ENCODE results near the gene ZNF684.
"Not testable (repeated sequence)": the region's sequence is repeated elsewhere in the genome, so short reads cannot be mapped to it uniquely, and the experiment has no call there.

The ZNF684 gene

DNA sequence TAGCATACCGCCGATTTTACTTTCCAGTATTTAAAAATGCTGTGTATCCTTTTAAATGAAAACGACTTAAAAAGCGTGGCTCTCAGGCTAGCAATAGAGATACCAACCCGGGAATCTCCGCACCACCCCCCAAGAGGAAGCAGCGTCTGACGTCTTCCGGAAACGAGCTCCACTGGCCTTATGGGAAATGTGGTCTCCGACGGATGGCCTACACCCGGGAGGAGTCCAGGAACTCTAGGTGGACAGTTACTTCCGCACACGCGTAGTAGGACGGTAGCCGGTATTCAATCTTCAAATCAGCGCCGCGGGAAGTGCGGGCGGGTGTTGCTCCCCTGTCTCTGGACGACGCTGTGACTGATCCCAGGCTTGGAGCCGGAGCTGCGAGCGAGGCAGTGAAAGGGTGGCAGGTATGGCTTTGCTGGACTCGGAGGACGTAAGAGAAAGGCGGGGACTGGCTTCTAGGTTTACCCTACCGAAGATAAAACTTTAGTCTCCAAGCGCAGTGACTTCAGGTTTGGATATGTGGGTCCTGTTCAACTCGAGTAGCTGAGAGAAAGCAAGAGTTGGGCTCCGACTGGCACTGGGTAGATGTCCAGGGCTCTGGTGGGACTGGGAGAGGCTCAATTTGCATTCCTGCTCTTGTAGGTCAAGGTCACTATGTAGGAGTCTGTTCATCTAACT is at the start of gene ZNF684:
Gene ZNF684 (plus strand): TSS at position 257 of the 681 bp plus-strand sequence. CDS start 1,530 bp downstream, outside the sequence.
- peak; percentile 96 for DNase-seq

DNA sequence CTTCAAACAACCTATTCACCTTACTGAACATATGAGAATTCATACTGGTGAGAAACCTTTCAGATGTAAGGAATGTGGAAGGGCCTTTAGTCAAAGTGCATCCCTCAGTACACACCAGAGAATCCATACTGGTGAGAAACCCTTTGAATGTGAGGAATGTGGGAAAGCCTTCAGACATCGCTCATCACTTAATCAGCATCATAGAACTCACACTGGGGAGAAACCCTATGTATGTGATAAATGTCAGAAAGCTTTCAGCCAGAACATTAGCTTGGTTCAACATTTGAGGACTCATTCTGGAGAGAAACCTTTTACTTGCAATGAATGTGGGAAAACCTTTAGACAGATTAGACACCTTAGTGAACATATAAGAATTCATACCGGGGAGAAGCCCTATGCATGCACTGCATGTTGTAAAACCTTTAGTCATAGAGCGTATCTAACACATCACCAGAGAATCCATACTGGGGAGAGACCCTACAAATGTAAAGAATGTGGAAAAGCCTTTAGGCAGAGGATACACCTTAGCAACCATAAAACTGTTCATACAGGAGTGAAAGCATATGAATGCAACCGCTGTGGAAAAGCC is 36.0 kb upstream of the ZNF684 start:
- no peak for DNase-seq

DNA sequence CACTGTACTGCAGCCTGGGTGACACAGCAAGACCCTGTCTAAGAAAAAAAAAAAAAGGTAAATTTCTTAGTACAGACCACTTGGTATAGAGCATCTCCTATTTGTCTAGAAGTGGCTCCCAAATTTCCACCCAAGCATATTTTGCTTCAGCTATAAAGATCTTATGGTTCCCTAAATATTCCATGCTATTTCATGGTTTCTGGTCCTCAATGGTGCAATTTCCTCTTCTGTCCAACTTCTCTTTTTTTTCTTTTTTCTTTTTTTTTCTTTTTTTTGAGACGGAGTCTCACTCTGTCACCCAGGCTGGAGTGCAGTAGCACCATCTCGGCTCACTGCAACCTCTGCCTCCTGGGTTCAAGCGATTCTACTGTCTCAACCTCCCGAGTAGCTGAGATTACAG is 28.8 kb upstream of the ZNF684 start:
- DNase-seq: not testable (repeated sequence)

DNA sequence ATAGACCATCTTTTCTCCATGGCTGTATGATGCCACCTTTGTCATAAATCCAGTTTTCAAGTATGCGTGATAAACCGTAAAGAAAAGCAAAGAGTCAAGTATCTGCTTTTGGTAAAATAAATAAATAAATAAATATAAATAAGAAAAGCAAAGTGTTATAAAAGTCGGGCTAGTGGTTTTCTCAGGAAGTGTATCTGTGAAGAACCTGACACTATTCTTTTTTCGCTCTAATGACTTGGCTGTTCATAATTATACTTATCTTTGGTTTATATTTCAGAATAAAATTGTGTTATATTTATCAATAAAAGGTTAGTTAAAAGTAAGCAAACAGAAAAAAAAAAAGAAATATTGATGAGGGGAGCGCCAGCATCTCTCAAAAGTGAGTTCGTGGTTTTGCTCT is 23.5 kb upstream of the ZNF684 start:
- no peak for DNase-seq

DNA sequence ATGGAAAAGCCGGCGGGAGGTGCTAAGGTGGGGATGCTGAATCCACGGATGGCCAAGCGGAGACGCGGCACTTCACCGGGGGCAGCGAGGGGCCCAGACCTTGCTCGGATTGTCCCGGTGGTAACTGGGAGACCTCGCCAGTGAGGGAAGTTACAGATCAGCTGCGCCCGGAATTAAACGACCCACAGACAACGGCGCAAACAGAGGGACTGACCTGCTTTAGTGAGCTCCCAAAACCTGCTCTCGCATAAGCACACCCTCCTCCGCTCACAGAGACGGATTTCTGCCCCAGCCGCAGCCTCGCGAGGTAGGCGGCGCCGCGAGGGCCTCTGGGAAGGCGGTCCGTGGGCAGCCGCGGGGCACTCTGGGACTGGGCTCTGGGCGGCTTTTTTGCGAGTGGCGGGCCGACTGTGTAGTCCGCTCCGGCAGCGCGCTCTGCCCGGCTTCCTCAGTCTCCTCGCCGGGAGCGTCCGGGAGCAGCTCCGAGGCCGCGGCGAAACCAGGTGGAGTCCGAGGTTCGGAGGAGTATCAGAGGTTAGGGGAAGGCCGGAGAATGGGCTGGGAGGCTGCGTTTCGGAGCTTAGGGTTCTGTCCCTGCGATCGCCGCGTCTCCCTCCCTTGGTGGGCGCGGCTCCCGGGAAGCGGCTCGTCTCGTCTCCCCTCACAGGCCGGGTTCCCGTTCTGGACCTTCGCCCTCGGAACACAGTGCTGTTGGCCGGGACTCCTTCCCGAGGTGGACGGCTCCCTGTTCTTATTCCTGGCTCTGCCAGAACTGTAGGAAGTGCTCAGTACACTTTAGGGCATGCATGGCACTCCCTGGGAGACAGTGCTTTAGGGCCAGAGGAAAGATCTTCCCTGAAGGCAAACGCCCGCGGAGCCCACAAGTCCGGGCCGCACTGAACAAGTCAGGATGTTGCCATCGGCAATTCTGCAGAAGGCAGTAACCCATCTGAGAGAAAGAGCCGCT is 22.8 kb upstream of the ZNF684 start, which contains the start of gene EXO5:
Gene EXO5 (plus strand): TSS at position 393 of the 967 bp plus-strand sequence. CDS start 5,778 bp downstream, outside the sequence.
- peak; percentile 66 for DNase-seq

DNA sequence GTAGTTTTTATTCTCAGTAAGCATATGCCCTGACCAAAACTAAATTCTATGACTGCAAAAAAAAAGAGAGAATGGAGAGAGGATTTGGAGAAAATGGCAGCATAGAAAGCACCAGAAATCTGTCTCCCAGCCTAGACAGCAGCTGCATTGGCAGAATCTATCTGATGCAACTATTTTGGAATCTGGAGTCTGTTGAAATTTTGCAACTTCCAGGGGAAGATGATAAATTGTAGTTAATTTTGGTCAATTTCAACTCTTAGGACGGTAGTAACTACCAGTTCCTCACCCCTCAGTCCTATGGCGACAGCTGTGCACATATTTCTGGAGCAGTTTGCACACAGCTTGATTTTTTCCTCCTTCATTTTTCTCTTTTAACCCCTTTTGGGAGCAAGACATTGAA is 11.9 kb upstream of the ZNF684 start:
- DNase-seq: no peak

DNA sequence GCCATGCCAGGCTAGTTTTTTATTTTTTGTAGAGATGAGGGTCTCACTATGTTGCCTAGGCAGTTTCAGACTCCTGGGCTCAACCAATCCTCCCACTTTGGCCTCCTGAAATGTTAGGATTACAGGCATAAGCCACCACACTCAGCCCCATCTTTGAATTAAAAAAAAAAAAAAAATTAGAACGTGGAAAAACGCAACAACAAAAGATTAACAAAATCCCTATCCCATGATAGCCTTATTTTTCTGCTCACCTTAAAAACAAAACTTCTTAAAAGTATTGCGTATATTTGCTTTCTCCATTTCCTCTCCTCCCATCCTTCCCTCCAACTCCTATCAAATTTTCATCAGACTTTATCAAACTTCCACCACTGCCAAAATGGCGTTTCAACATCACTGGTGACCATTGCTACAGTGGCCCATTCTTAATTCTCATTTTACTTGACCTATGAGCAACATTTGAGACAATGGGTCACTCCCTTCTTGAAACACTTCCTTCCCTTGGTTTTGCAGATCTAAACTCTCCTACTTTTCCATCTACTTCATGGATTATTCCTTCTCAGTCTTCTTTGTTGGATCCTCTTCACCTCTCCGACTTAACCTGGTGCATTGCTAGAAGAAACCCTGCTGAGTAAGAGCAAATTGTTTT is 579 bp upstream of the ZNF684 start:
- DNase-seq: peak; percentile 18

DNA sequence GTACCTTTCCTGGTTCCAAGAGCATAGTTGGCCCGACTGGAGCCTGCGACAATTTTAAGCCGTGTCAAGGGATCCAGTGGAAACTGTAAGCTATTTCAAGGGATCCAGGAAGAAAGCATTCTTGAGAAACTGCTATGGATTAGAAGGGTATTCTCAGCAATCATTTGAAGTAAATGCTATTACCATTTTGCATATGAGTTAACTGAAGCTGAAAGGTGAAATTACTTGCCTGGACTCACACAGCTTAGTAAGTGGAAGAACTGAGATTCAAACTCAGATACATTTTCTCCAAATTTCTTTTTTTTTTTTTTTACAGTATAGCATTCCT is 589 bp downstream of the ZNF684 start:
- peak; percentile 21 for DNase-seq

DNA sequence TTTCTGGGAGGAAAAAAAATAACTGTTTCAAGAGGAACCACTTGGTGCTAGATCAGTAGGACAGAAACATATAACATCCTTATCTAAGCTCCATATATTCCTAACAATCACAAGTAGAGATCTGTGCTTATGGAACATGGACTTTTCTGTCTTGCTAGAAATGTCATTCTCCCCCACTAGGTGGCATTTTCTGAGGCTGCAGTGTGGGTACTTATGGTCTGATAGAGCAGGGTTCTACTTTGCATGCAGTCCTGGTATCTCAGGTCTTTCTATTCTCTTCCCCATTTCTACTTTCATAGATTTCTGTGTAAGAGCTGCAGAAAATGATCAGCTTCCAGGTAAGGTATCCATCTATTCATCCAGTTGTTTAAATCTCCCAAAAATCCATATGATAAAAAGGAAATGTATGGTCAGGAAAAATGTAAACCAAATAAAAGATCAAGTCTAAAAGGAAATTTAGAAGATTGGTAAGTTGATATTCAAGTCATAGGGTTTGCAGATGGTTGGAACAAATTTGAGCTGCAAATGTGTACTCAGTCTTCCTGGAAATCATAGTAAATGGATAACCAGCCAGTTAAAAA is 1.5 kb downstream of the ZNF684 start:
- DNase-seq: peak; percentile 43

DNA sequence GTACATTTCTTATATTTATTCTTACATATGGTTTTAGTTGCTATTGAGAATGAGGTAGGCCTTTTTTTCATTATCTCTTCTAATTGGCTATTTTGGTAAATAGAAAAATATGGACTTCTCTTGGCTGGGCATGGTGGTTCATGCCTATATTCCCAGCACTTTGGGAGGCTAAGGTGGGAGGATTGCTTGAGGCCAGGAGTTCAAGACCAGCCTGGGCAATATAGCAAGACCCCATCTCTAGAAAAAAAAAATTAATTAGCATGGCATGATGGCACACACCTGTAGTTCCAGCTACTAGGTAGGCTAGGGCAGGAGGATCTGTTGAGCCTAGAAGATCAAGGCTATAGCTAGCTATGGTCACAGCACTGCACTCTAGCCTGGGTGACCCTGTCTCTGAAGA is 3.2 kb downstream of the ZNF684 start:
- DNase-seq: no peak

DNA sequence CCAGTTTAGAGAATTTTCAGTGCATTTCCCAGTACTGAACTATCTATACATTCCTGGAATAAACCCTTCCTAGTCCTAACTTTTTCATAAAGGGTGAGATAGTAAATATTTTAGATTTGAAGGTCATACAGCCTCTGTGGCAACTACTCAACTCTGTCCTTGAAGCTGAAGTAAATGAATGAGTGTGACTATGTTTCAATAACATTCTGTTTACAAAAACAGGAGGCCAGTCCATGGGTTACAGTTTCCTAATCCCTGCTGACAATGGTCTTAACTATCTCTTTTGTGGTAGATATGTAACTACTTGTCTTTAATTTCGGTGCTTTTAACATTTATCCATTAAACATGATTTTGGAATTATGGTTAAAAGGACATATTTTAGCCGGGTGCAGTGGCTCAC is 4.3 kb downstream of the ZNF684 start:
- DNase-seq: no peak

DNA sequence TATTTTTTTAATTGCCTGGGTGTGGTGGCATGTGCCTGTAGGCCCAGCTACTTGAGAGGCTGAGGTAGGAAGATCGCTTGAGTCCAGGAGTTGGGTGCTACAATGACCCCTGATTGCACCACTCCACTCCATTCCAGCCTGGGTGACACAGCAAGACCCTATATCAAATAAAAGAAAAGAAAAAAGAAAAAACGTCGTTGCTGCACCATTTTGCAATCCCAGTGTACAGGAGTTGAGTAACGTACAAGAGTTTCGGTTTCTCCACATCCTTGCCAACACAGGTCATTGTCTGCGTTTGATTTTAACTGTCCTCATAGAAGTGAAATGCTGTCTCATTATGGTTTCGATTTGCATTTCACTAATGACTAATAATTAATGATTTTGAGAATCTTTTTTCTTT is 7.9 kb downstream of the ZNF684 start:
- DNase-seq: no peak

DNA sequence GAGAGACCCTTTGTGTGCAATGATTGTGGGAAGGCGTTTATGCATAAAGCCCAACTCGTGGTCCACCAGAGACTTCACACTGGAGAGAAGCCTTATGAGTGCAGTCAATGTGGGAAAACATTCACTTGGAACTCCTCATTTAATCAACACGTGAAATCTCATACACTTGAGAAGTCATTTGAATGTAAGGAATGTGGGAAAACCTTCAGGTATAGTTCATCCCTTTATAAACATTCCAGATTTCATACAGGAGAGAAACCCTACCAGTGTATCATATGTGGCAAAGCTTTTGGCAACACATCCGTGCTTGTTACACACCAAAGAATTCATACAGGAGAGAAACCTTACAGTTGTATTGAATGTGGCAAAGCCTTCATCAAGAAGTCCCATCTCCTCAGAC is 15.5 kb downstream of the ZNF684 start:
- no peak for DNase-seq

DNA sequence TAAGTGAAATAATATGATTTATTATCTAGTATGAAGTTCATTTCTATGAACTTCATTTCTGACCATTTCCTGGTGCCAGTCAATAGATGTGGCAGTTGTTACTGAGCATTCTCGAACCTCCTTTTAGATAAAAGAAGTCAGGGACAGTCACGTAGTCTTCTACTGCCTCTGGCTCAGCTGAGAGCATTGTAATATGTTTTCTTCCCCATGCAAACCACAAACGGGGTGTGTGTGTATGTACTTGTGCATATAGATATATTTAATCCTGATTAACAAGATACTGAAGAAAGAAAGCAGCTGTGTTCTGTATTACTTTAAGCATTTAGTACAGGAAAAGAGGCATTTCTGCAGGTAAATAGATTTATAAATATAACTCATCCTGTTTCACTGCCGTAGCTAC is 21.6 kb downstream of the ZNF684 start:
- no peak for DNase-seq

DNA sequence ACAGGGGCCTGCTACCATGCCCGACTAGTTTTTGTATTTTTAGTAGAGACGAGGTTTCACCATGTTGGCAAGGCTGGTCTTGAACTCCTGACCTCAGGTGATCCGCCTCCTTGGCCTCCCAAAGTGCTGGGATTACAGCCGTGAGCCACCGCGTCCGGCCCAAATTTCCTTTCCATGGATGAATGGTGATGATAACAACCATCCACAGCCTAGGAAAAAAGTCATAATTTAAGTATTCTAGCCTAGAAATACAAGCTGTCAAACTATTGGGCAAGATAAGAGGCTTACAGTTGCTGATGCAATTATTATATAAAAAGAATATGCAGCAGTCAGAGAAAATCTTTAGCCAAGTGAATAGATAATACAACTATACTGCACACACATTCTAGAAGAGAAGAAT is 23.4 kb downstream of the ZNF684 start:
- not testable (repeated sequence) for DNase-seq

DNA sequence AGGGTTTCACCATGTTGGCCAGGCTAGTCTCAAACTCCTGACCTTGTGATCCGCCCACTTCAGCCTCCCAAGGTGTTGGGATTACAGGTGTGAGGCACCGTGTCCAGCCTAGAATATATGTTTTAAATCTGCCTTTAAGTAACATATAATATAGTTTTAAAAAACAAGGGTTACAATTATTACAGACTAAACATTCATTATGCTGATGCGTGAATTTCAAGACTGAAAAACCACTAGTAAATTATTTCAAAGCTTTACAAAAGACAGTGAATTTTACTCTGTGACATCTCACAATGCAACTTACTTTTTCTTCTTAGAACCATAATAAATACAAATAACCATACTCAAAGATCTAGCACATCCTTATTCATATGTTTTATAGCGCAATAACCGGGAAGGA is 24.7 kb downstream of the ZNF684 start:
- DNase-seq: no peak

DNA sequence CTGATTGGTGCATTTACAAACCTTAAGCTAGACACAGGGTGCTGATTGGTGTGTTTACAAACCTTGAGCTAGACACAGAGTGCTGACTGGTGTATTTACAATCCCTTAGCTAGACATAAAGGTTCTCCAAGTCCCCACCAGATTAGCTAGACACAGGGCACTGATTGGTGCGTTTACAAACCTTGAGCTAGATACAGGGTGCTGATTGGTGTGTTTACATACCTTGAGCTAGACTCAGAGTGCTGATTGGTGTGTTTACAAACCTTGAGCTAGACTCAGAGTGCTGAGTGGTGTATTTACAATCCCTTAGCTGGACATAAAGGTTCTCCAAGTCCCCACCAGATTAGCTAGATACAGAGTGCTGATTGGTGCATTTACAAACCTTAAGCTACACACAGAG is 26.8 kb downstream of the ZNF684 start:
- not testable (repeated sequence) for DNase-seq

DNA sequence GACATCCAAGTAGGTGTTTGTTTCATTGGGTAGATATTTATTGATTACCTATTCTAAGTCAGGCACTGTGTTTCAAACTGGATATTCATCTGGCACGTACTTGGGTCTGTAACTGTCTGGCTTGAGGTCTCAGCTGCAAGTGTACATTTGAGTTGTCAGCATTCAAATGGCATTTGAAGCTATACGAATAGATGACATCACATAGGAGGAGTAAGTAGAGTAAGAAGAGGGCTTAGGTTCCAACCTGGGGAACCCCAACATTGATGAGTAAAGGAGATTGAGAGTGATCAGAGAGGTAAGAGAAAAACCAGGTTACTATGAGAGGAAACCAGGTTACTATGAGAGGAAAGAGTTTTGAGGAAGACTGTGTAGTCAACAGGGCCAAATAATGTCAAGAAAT is 30.7 kb downstream of the ZNF684 start:
- DNase-seq: no peak

DNA sequence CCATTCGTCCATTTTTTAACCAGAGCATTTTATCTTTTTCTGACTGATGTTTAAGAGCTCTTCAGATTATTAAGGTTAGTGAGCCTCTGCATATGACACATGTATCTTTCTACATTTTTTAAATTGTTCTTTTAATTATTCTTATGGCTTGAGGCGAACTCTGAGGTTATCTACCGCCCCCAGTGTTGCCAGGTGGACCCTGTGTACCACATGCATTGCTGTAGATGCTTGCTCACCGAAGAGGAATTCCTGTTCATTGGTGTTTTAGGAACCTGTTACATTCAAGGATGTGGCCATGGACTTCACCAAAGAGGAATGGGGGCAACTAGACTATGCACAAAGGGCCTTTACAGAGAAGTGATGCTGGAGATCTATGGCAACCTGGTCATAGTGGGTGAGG is 31.8 kb downstream of the ZNF684 start:
- DNase-seq: no peak

DNA sequence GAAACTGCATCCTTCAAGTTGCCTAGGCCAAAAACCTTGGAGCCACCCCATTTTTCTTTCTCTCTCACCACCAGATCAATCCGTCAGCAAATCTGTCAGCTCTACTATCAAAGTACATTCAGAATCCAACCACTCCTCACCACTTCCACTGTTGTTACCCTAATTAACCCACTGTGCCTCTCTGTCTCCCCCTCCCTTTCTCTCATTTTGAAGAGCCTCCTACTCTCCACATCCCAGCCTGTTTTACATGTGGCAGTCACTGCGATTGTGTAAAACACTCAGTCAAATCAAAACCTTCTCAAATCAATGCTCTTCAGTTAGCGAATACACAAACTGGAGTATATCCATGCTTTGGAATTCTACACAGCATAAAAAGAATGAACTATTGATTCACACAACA is 33.1 kb downstream of the ZNF684 start:
- no peak for DNase-seq

DNA sequence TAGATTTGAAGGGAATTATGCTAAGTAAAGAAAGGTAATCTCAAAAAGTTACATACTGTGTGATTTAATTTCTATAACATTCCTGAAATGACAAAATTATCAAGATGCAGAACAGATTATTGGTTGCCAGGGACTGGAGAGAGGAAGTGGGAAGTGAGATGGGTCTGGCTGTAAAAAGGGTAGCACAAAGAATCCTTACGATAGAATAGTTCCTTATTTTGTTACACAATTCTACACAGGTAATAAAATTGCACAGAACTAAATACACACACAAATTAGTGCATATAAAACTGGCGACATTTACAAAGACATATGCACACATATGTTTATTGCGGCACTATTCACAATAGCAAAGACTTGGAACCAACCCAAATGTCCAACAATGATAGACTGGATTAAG is 33.5 kb downstream of the ZNF684 start:
- no peak for DNase-seq

DNA sequence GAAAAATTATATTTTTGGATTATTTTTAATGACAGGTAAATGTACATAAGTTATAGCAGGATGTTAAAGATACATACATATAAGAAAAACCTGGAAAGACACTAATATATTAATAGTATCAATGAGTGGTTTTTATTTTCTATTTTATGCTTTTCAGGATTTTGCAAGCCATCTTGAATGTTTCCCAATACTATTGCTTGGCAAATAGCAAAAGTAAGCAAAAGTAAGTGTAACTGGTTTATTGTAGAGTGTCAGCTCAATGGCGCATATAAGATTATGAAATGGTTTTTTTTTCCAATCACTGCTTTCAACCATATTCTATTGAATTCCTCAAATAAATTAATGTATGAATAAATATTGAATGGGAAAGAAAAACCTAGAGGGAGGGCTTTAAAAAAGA is 36.4 kb downstream of the ZNF684 start:
- DNase-seq: no peak

DNA sequence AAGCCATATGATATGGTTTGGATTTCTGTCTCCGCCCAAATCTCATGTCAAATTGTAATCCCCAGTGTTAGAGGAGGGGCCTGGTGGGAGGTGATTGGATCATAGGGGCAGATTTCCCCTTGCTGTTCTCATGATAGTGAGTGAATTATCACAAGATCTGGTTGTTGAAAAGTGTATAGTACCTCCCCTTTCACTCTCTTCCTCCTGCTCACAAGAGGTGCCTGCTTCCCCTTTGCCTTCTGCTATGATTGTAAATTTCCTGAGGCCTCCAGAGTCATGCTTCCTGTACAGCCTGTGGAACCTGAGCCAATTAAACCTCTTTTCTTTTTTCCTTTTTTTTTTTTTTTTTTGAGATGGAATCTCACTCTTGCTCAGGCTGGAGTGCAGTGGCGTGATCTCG is 43.4 kb downstream of the ZNF684 start:
- not testable (repeated sequence) for DNase-seq
